H1 (cell line): ENCODE results near the gene PLAU. TPM values are rescaled to one million over a fixed set of nuclear protein-coding genes. Genes with fewer than 3 reads are reported as not detected.

Experiments used
- CTCF ChIA-PET: fragments of 300-600 bp; sonication (Branson Sonifier 250); formaldehyde crosslinking; loops from one replicate; lab custom pipeline; 2021; ENCODE audit not compliant: partially characterized antibody; lab: Charles Lee
- POLR2A ChIA-PET: fragments of 300-600 bp; sonication (Branson Sonifier 250); formaldehyde crosslinking; loops from one replicate; lab custom pipeline; 2021; ENCODE audit warnings: inconsistent platforms; ENCODE audit not compliant: partially characterized antibody; lab: Charles Lee
- DNase-seq, 2 experiments: peaks; one replicate each; pipeline versions ENCODE4 v3.0.0 to v3.0.0-alpha.2; 2010 to 2022; ENCODE audit warnings: low spot score in 2 of 2, low read depth in 1 of 2, mixed read lengths in 1 of 2
- FAIRE-seq: peaks from 2 replicates; lab custom pipeline; 2011; peaks lifted over from hg19 to GRCh38; lab: Jason Lieb, UNC
- H2AFZ ChIP-seq: 2 replicates; pipeline ENCODE4 v1.8.1; 2012; ENCODE audit warnings: low read length, inconsistent platforms
- H2AK5ac ChIP-seq: 2 replicates; pipeline ENCODE4 v1.6.1; 2013; ENCODE audit warnings: low read depth, low read length
- H2BK120ac ChIP-seq: replicated peaks from 2 replicates; pipeline ENCODE3; 2013; ENCODE audit warnings: low read depth, low read length, inconsistent platforms
- H2BK12ac ChIP-seq: 2 replicates; pipeline ENCODE4 v1.6.1; 2013; ENCODE audit warnings: low read depth, low read length
- H2BK15ac ChIP-seq: 2 replicates; pipeline ENCODE4 v1.6.1; 2013; ENCODE audit warnings: low read length
- H2BK20ac ChIP-seq: 2 replicates; pipeline ENCODE4 v1.6.1; 2013; ENCODE audit warnings: low read length
- H2BK5ac ChIP-seq: 2 replicates; pipeline ENCODE4 v1.6.1; 2013; ENCODE audit warnings: low read depth, low read length
- H3K14ac ChIP-seq: 2 replicates; pipeline ENCODE4 v1.6.1; 2013; ENCODE audit warnings: inconsistent platforms; ENCODE audit not compliant: insufficient read length
- H3K18ac ChIP-seq: 2 replicates; pipeline ENCODE4 v1.6.1; 2013; ENCODE audit warnings: low read length; ENCODE audit errors: extremely low read depth
- H3K23ac ChIP-seq: 2 replicates; pipeline ENCODE4 v1.6.1; 2013; ENCODE audit warnings: inconsistent platforms; ENCODE audit not compliant: insufficient read length
- H3K23me2 ChIP-seq: 2 replicates; pipeline ENCODE4 v1.6.1; 2013; ENCODE audit warnings: low read depth, low read length
- H3K27ac ChIP-seq: 2 replicates; pipeline ENCODE4 v1.6.1; 2011; ENCODE audit warnings: low read depth, low read length, inconsistent platforms
- H3K27me3 ChIP-seq, 4 experiments: replicated peaks in 1 of 4; 1 replicate in 1 of 4; 2 replicates in 3 of 4; pipeline versions ENCODE4 v1.6.1 to v1.8.1; 2011 to 2013; ENCODE audit warnings: low read length in 3 of 4, mild to moderate bottlenecking in 3 of 4, inconsistent platforms in 2 of 4, mixed read lengths in 2 of 4, moderate library complexity in 1 of 4; ENCODE audit not compliant: control insufficient read depth in 3 of 4, insufficient read depth in 3 of 4; ENCODE audit errors: extremely low read depth in 1 of 4
- H3K36me3 ChIP-seq, 4 experiments: 2 replicates each; pipeline versions ENCODE4 v1.6.1 to v1.8.1; 2011 to 2013; ENCODE audit warnings: mild to moderate bottlenecking in 4 of 4, low read length in 3 of 4, moderate library complexity in 2 of 4, control low read depth in 1 of 4, inconsistent platforms in 1 of 4; ENCODE audit not compliant: insufficient read depth in 4 of 4, control insufficient read depth in 2 of 4
- H3K4ac ChIP-seq: replicated peaks from 2 replicates; pipeline ENCODE3; 2013; ENCODE audit warnings: low read length, low read depth, mixed read lengths, inconsistent platforms; ENCODE audit not compliant: insufficient read length
- H3K4me1 ChIP-seq, 4 experiments: replicated peaks in 1 of 4; 1 replicate in 1 of 4; 2 replicates in 3 of 4; pipeline versions ENCODE4 v1.6.1 to v1.8.1; 2011 to 2013; ENCODE audit warnings: low read length in 3 of 4, inconsistent platforms in 2 of 4, mixed read lengths in 1 of 4; ENCODE audit not compliant: insufficient read depth in 4 of 4, control insufficient read depth in 3 of 4
- H3K4me2 ChIP-seq, 2 experiments: 2 replicates each; pipeline versions ENCODE4 v1.6.1 to v1.8.1; 2011 to 2013; ENCODE audit warnings: low read depth in 2 of 2, low read length in 2 of 2, control low read depth in 1 of 2, inconsistent platforms in 1 of 2, mild to moderate bottlenecking in 1 of 2; ENCODE audit not compliant: insufficient read depth in 1 of 2
- H3K4me3 ChIP-seq, 4 experiments: fragments of 200-600, 300-600 bp in 1 of 4; sonication (generic), shearing (Covaris generic), sonication (Bioruptor Twin) in 1 of 4; 2 replicates each; pipeline versions ENCODE4 v1.5.1 to v1.8.1; 2011 to 2016; ENCODE audit warnings: low read length in 4 of 4, low read depth in 3 of 4, control low read depth in 2 of 4, inconsistent platforms in 2 of 4, mild to moderate bottlenecking in 2 of 4, mixed read lengths in 1 of 4, moderate library complexity in 1 of 4; ENCODE audit not compliant: insufficient read depth in 2 of 4; ENCODE audit errors: extremely low read depth in 1 of 4
- H3K56ac ChIP-seq: replicated peaks from 2 replicates; pipeline ENCODE3; 2013; ENCODE audit warnings: low read depth, mild to moderate bottlenecking, mixed read lengths, low read length, inconsistent platforms; ENCODE audit not compliant: insufficient read length
- H3K79me1 ChIP-seq: 2 replicates; pipeline ENCODE4 v1.6.1; 2013; ENCODE audit warnings: low read depth, low read length, control low read depth
- H3K79me2 ChIP-seq, 2 experiments: 2 replicates each; pipeline versions ENCODE4 v1.6.1 to v1.8.1; 2012 to 2013; ENCODE audit warnings: low read length in 2 of 2, mild to moderate bottlenecking in 2 of 2, inconsistent platforms in 1 of 2; ENCODE audit not compliant: insufficient read depth in 2 of 2, control insufficient read depth in 1 of 2
- H3K9ac ChIP-seq, 4 experiments: replicated peaks in 1 of 4; 1 replicate in 1 of 4; 2 replicates in 3 of 4; pipeline versions ENCODE4 v1.6.1 to v1.8.1; 2011 to 2013; ENCODE audit warnings: low read depth in 3 of 4, low read length in 3 of 4, control low read depth in 2 of 4, mild to moderate bottlenecking in 2 of 4, moderate library complexity in 2 of 4, inconsistent platforms in 1 of 4; ENCODE audit errors: extremely low read depth in 1 of 4
- H3K9me3 ChIP-seq, 2 experiments: 2 replicates each; pipeline versions ENCODE4 v1.6.1 to v1.8.1; 2012 to 2013; ENCODE audit warnings: mild to moderate bottlenecking in 2 of 2, moderate library complexity in 2 of 2, control low read depth in 1 of 2, inconsistent platforms in 1 of 2, low read depth in 1 of 2, low read length in 1 of 2, mixed read lengths in 1 of 2; ENCODE audit not compliant: insufficient read depth in 2 of 2
- H4K20me1 ChIP-seq, 2 experiments: replicated peaks in 1 of 2; 2 replicates each; pipeline versions ENCODE3 to v1.8.1; 2011 to 2013; ENCODE audit warnings: inconsistent platforms in 2 of 2, low read length in 2 of 2, mild to moderate bottlenecking in 1 of 2; ENCODE audit not compliant: insufficient read depth in 2 of 2, control insufficient read depth in 1 of 2
- H4K5ac ChIP-seq: 2 replicates; pipeline ENCODE4 v1.6.1; 2013; ENCODE audit warnings: low read length, low read depth, mixed read lengths, inconsistent platforms; ENCODE audit not compliant: insufficient read length
- H4K8ac ChIP-seq: 2 replicates; pipeline ENCODE4 v1.8.0; 2013; ENCODE audit warnings: mild to moderate bottlenecking, moderate library complexity, low read length, inconsistent platforms; ENCODE audit not compliant: insufficient read depth; ENCODE audit errors: extremely low read depth
- H4K91ac ChIP-seq: replicated peaks from 2 replicates; pipeline ENCODE3; 2013; ENCODE audit warnings: low read length, mixed read lengths, inconsistent platforms; ENCODE audit not compliant: insufficient read length
- CREB1 ChIP-seq: IDR thresholded peaks from 2 replicates; pipeline ENCODE4 v1.6.1; 2012; ENCODE audit warnings: inconsistent platforms
- JUND ChIP-seq: IDR thresholded peaks from 2 replicates; pipeline ENCODE4 v1.6.1; 2011; ENCODE audit warnings: mild to moderate bottlenecking, improper control_type of control experiment, low read length
- KDM1A ChIP-seq: fragments of 200-600, 300-600 bp; sonication (generic); IDR thresholded peaks from 2 replicates; pipeline ENCODE4 v1.7.1; 2016; ENCODE audit warnings: mild to moderate bottlenecking, low read length, borderline replicate concordance
- MAX ChIP-seq: IDR thresholded peaks from 2 replicates; pipeline ENCODE4 v1.6.1; 2012; ENCODE audit warnings: inconsistent platforms
- RAD21 ChIP-seq, 2 experiments: IDR thresholded peaks in 1 of 2; conservative IDR thresholded peaks in 1 of 2; 2 replicates each; pipeline ENCODE4 v1.6.1; 2011; ENCODE audit warnings: low read depth in 2 of 2, low read length in 2 of 2, improper control_type of control experiment in 1 of 2, inconsistent platforms in 1 of 2, mild to moderate bottlenecking in 1 of 2, moderate library complexity in 1 of 2
- TEAD4 ChIP-seq: IDR thresholded peaks from 2 replicates; pipeline ENCODE4 v1.6.1; 2012; ENCODE audit warnings: low read depth, low read length, inconsistent platforms, mixed read lengths
- WGBS, 2 experiments: shearing (Covaris generic) in 1 of 2; methylation state at CpG; one replicate each; pipeline versions ENCODE4 v1.1.6 to v1.1.7; 2013 to 2015; ENCODE audit warnings: low lambda C conversion rate in 2 of 2, mixed read lengths in 2 of 2, inconsistent platforms in 1 of 2, low coverage in 1 of 2, missing lambda C conversion rate in 1 of 2; ENCODE audit not compliant: insufficient replicate concordance in 2 of 2, insufficient coverage in 1 of 2, insufficient read length in 1 of 2; ENCODE audit errors: extremely low coverage in 1 of 2, missing lambda C conversion rate in 1 of 2; 5-methylcytosine and 5-hydroxymethylcytosine counted together
- polyA plus RNA-seq, 7 experiments: library from polyadenylated mRNA; depleted of rRNA in 3 of 7; stranded (reverse) in 5 of 7; unstranded in 2 of 7; fragments of >200 nt in 5 of 7; fragments of 200-250 nt in 2 of 7; gene quantifications; 1 replicate in 5 of 7; 2 replicates in 1 of 7; 4 replicates in 1 of 7; pipeline versions ENCODE4 v1.2.1 to v1.2.3, GENCODE V29; 2011 to 2013; ENCODE audit warnings: missing spikeins in 2 of 7, mixed read lengths in 2 of 7
- total RNA-seq: library from RNA; stranded (reverse); fragmentation: NEBNext Ultra II Directional; extraction: Animal tissue kit (Norgen Biotek cat#: 25700); gene quantifications from 2 replicates; pipeline ENCODE4 v1.2.1, GENCODE V29; 2021
- TF ChIP-seq, protein P1 (sequence below), 3 experiments: IDR thresholded peaks; 1 replicate in 2 of 3; 2 replicates in 1 of 3; pipeline versions ENCODE4 v1.5.1 to v1.6.1; 2011; ENCODE audit warnings: low read length in 3 of 3, mild to moderate bottlenecking in 3 of 3, inconsistent platforms in 2 of 3, low read depth in 1 of 3, moderate library complexity in 1 of 3; ENCODE audit not compliant: insufficient read depth in 1 of 3; ENCODE audit errors: control extremely low read depth in 1 of 3

The PLAU gene
- total and polyA plus RNA-seq, 2 of the 8 experiments (the other 6 are each of a cell fraction or from before 2014, with no cell fraction given): 16.2 to 26.1 TPM

DNA sequence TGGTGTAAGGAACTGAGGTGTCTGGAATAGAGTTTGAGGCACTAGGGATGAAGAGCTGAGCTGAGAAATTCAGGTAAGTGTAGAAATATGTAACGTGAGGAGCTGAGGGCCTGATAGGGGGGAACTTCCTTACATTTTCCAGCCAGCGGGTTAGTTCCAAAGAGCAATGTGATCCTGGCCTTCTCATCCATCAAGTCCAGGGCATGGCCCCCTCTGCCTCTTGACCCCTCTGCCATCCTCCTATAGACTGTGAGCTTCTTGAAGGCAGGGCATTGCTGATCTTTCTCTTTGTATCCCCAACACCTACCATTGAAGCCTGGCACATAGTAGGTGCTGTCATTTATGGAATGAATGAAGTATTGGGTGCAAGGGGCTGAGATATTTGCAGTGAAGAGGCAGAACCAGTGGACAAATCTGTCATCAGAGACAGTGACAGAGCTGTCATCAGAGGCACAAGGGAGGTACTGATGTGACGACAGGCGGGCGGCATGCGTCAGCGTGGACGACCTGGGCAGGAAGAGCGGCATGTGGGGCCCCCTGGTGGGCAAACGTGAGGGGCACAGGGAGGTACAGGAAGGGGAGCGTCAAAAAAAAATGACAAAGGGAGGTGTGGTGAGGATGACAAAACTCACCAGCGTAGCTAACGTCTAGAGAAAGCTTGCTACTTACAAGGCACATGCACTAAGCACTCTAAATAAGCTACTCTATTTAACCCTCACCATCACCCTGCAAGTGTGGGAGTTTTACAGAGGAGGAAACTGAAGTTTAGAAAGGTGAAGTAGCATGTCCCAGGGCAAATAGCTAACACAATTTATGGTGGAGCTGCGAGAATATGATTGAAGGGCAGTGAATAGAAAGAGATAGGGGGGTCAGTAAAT, 31.4 kb upstream of the PLAU start:
- Histone ChIP-seq H3K4ac (no peak overlapping the region), H3K4me3 (no peak overlapping the region), H3K14ac (no peak overlapping the region), H3K9ac (no peak overlapping the region), H3K27ac (no peak overlapping the region), H3K23me2 (peaks cover 6% of the 10 kb centered on the region; the same call in 1 of the 2 replicates), H4K20me1 (no peaks in the 10 kb centered on the region), H3K4me2 (no peak overlapping the region; a peak in 1 of 4 replicates), H2BK20ac (no peak overlapping the region), H2BK12ac (no peak overlapping the region), H3K36me3 (no peaks in the 10 kb centered on the region), H3K23ac (no peak overlapping the region), H3K9me3 (no peaks in the 10 kb centered on the region), H3K56ac (no peak overlapping the region), H2AK5ac (no peak overlapping the region), H4K91ac (no peak overlapping the region), H3K4me1 (peaks cover 0 to 8% (median 4%) of the 10 kb centered on the region in 4 experiments; a peak in 5 of 7 replicates), H2AFZ (no peak overlapping the region; the same call in 1 of the 2 replicates), H2BK15ac (no peak overlapping the region), H3K27me3 (peaks cover 0 to 3% (median 0%) of the 10 kb centered on the region in 4 experiments; a peak in 1 of 7 replicates), H2BK120ac (no peak overlapping the region), H3K79me2 (no peaks in the 10 kb centered on the region), H2BK5ac (no peak overlapping the region), H3K18ac (no peak overlapping the region), H4K5ac (no peak overlapping the region), H3K79me1 (no peaks in the 10 kb centered on the region), H4K8ac (no peak overlapping the region)
- 28% methylated on average over 14 of the region's 14 CpGs; no CpG with 5 or more reads in 1 of the 2 experiments for WGBS, 2 experiments
- FAIRE-seq: peak; percentile 55
- ChIA-PET CTCF (interaction anchor here (0.6 to 27.0 kb wide), 63 partner anchors 9 to 1327 kb away, joined by 3 to 681 read pairs (median 4); no protein-coding TSS in a partner anchor), POLR2A (interaction anchor here (0.6 to 2.4 kb wide), 11 partner anchors 12 to 172 kb away, joined by 3 to 10 read pairs (median 4); a partner anchor contains a TSS)
- peak; percentile 50 to 87 for DNase-seq
- TF ChIP-seq JUND (peak; percentile 28; the same call in 1 of the 2 replicates), TEAD4 (0 out of 2 replicates have a peak, but pooled peaks have one; percentile 5), RAD21 (IDR thresholded peaks at IDR 0.05 in 1 of 2, conservative IDR thresholded peaks at IDR 0.05 in 1 of 2; ENCODE audit: low read depth in 2 of 2, low read length in 2 of 2) (peak; percentile 78 to 90), CREB1 (peak; percentile 92), KDM1A (no peak), MAX (peak; percentile 84)
- TF ChIP-seq, protein P1, sequence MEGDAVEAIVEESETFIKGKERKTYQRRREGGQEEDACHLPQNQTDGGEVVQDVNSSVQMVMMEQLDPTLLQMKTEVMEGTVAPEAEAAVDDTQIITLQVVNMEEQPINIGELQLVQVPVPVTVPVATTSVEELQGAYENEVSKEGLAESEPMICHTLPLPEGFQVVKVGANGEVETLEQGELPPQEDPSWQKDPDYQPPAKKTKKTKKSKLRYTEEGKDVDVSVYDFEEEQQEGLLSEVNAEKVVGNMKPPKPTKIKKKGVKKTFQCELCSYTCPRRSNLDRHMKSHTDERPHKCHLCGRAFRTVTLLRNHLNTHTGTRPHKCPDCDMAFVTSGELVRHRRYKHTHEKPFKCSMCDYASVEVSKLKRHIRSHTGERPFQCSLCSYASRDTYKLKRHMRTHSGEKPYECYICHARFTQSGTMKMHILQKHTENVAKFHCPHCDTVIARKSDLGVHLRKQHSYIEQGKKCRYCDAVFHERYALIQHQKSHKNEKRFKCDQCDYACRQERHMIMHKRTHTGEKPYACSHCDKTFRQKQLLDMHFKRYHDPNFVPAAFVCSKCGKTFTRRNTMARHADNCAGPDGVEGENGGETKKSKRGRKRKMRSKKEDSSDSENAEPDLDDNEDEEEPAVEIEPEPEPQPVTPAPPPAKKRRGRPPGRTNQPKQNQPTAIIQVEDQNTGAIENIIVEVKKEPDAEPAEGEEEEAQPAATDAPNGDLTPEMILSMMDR (IDR thresholded peaks at IDR 0.05; ENCODE audit: control extremely low read depth in 1 of 3, insufficient read depth in 1 of 3, low read depth in 1 of 3, low read length in 3 of 3): peak; percentile 89 to 95 (median 90)
